Loucy (cell line): ENCODE measurements around the gene SLC16A6.

Experiments used
- CTCF ChIP-seq: fragments of 200-600 bp; sonication (generic); conservative IDR thresholded peaks from 2 replicates; pipeline ENCODE4 v1.5.1; 2014; ENCODE audit warnings: mild to moderate bottlenecking, antibody characterized with exemption, low read length
- EZH2phosphoT487 ChIP-seq: fragments of 200-600 bp; IDR thresholded peaks from 2 replicates; pipeline ENCODE4 v1.6.1; 2018; ENCODE audit warnings: antibody characterized with exemption, mild to moderate bottlenecking, moderate library complexity, borderline replicate concordance

- TF ChIP-seq CTCF (no peak), EZH2phosphoT487 (no peak)
Observed at GRCh38 chr17:68229619-68230018, 61.3 kb downstream of the SLC16A6 start.
